Large intestine (tissue), 3 donors: Measurements from ENCODE around the gene FRMD5. TPM values are rescaled to one million over a fixed set of nuclear protein-coding genes. Genes with fewer than 3 reads are reported as not detected.
"Not testable (repeated sequence)": the region's sequence is repeated elsewhere in the genome, so short reads cannot be mapped to it uniquely, and the experiment has no call there.

Experiments
- DNase-seq, 2 donors: peaks; one replicate each; pipeline versions ENCODE4 v3.0.0 to v3.0.0-alpha.2; 2013
- H3K27ac ChIP-seq: one replicate; pipeline ENCODE4 v1.5.1; 2013; ENCODE audit warnings: low read length
- H3K27me3 ChIP-seq: 2 replicates; pipeline ENCODE4 v1.6.1; 2013; ENCODE audit warnings: low read length; ENCODE audit not compliant: control insufficient read depth, insufficient read depth
- H3K36me3 ChIP-seq: 2 replicates; pipeline ENCODE4 v1.6.1; 2013; ENCODE audit warnings: low read length; ENCODE audit not compliant: control insufficient read depth, insufficient read depth
- H3K4me1 ChIP-seq: one replicate; pipeline ENCODE4 v1.6.1; 2013; ENCODE audit warnings: low read length; ENCODE audit not compliant: control insufficient read depth, insufficient read depth
- H3K4me3 ChIP-seq: one replicate; pipeline ENCODE4 v1.5.1; 2013; ENCODE audit warnings: low read length
- H3K9me3 ChIP-seq: one replicate; pipeline ENCODE4 v1.6.1; 2013; ENCODE audit warnings: mild to moderate bottlenecking, low read depth, low read length, moderate library complexity; ENCODE audit not compliant: control insufficient read depth
- WGBS: methylation state at CpG from one replicate; pipeline ENCODE4 v1.1.5; 2013; ENCODE audit warnings: low lambda C conversion rate; ENCODE audit not compliant: insufficient coverage; 5-methylcytosine and 5-hydroxymethylcytosine counted together
- polyA plus RNA-seq: library from polyadenylated mRNA; unstranded; fragments of 120-200 nt; gene quantifications from one replicate; pipeline ENCODE4 v1.2.1, GENCODE V29; 2013

FRMD5 gene
- polyA plus RNA-seq, 1 donor = 1.7 TPM

GRCh38 chr15:43831519-43832052, 363.5 kb downstream of the FRMD5 start:
- H3K27ac ChIP-seq, H3K27me3 ChIP-seq, DNase-seq, H3K36me3 ChIP-seq, H3K4me1 ChIP-seq, H3K9me3 ChIP-seq, H3K4me3 ChIP-seq: not testable (repeated sequence)
- WGBS = no CpG with 5 or more reads among the region's 14 CpGs

GRCh38 chr15:43830691-43831275, 364.3 kb downstream of the FRMD5 start:
- not testable (repeated sequence) for DNase-seq, H3K27ac ChIP-seq, H3K4me3 ChIP-seq, H3K9me3 ChIP-seq, H3K27me3 ChIP-seq, H3K36me3 ChIP-seq, H3K4me1 ChIP-seq
- WGBS = no CpG with 5 or more reads among the region's 9 CpGs

- not testable (repeated sequence) for H3K27ac ChIP-seq, H3K36me3 ChIP-seq
- no CpG with 5 or more reads among the region's 9 CpGs for whole genome bisulfite sequencing
These were observed 365.0 kb downstream of the FRMD5 start for GRCh38 chr15:43829951-43830540.

GRCh38 chr15:43828061-43828657, 366.9 kb downstream of the FRMD5 start:
- Histone ChIP-seq H3K36me3 (no peaks in the 10 kb centered on the region), H3K27ac (no peak overlapping the region), H3K4me1 (peaks cover 10% of the 10 kb centered on the region), H3K4me3 (no peak overlapping the region), H3K9me3 (no peaks in the 10 kb centered on the region), H3K27me3 (no peaks in the 10 kb centered on the region)
- DNase-seq = no peak
- WGBS = 80% methylated on average over 1 of the region's 6 CpGs

More at GRCh38 chr15:43829951-43830540, 365.0 kb downstream of the FRMD5 start:
- not testable (repeated sequence) for H3K27me3 ChIP-seq, DNase-seq, H3K4me3 ChIP-seq, H3K4me1 ChIP-seq, H3K9me3 ChIP-seq

- 0% methylated on average over 1 of the region's 48 CpGs for WGBS
- H3K27ac ChIP-seq = peak within 1 kb of the TSS; percentile 46
- peaks cover 11% of the 10 kb centered on the region for H3K4me1 ChIP-seq
- DNase-seq = peak; percentile 74 to 84
- H3K9me3 ChIP-seq = no peaks in the 10 kb centered on the region
- H3K4me3 ChIP-seq = peak within 1 kb of the TSS; percentile 52
- H3K36me3 ChIP-seq = no peaks in the 10 kb centered on the region
- no peaks in the 10 kb centered on the region for H3K27me3 ChIP-seq
These were observed 368.3 kb downstream of the FRMD5 start, which contains the start of gene WDR76 for GRCh38 chr15:43826508-43827341. Gene WDR76 (plus strand): TSS chr15:43827002. CDS start chr15:43827033, 31 bp downstream.

GRCh38 chr15:43826029-43826507, 369.0 kb downstream of the FRMD5 start:
- H3K4me3 ChIP-seq = peak overlapping the region; percentile 52
- WGBS = no CpG with 5 or more reads among the region's 11 CpGs
- no peaks in the 10 kb centered on the region for H3K27me3 ChIP-seq
- DNase-seq = no peak
- peak overlapping the region; percentile 19 for H3K27ac ChIP-seq
- peaks cover 11% of the 10 kb centered on the region for H3K4me1 ChIP-seq
- no peaks in the 10 kb centered on the region for H3K9me3 ChIP-seq
- no peaks in the 10 kb centered on the region for H3K36me3 ChIP-seq

- H3K4me1 ChIP-seq = peaks cover 11% of the 10 kb centered on the region
- no CpG with 5 or more reads among the region's 11 CpGs for WGBS
- not testable (repeated sequence) for DNase-seq, H3K9me3 ChIP-seq, H3K36me3 ChIP-seq, H3K27ac ChIP-seq, H3K4me3 ChIP-seq, H3K27me3 ChIP-seq
These were observed 369.8 kb downstream of the FRMD5 start for GRCh38 chr15:43825305-43825704.

GRCh38 chr15:43824302-43825246, 370.5 kb downstream of the FRMD5 start, which contains the start of gene MFAP1:
Gene MFAP1 (minus strand): TSS chr15:43824690. CDS start chr15:43824569, 121 bp downstream.
- peak; percentile 96 to 97 for DNase-seq
- Histone ChIP-seq H3K4me3 (peak within 1 kb of the TSS; percentile 94), H3K4me1 (peaks cover 11% of the 10 kb centered on the region), H3K27ac (peak within 1 kb of the TSS; percentile 87), H3K27me3 (no peaks in the 10 kb centered on the region), H3K9me3 (no peaks in the 10 kb centered on the region), H3K36me3 (no peaks in the 10 kb centered on the region)
- 10% methylated on average over 7 of the region's 46 CpGs for WGBS

- no peaks in the 10 kb centered on the region for H3K9me3 ChIP-seq
- WGBS = 71% methylated on average over 2 of the region's 3 CpGs
- H3K4me1 ChIP-seq = peaks cover 11% of the 10 kb centered on the region
These were observed 373.6 kb downstream of the FRMD5 start for GRCh38 chr15:43821505-43821904.

More at GRCh38 chr15:43821505-43821904, 373.6 kb downstream of the FRMD5 start:
- no peak for DNase-seq
- H3K27me3 ChIP-seq = no peaks in the 10 kb centered on the region
- H3K4me3 ChIP-seq = no peak overlapping the region
- peaks cover 11% of the 10 kb centered on the region for H3K36me3 ChIP-seq
- no peak overlapping the region for H3K27ac ChIP-seq
